Common myeloid progenitor, CD34-positive (primary cell): ENCODE results near the gene FBXW8.

Experiments used
- CTCF ChIA-PET: fragments of 350-600 bp; sonication (Branson Sonifier 250); formaldehyde crosslinking; loops from one replicate; lab custom pipeline; 2021; ENCODE audit warnings: antibody characterized with exemption; lab: Charles Lee
- POLR2A ChIA-PET: fragments of 350-600 bp; sonication (Branson Sonifier 250); formaldehyde crosslinking; loops from one replicate; lab custom pipeline; 2021; ENCODE audit warnings: antibody characterized with exemption; lab: Charles Lee
- DNase-seq, 3 donors: peaks; one replicate each; pipeline versions ENCODE4 v3.0.0 to v3.0.0-alpha.2; 2013
- H3K27ac ChIP-seq, 2 experiments: 1 replicate in 1 of 2; 2 replicates in 1 of 2; pipeline ENCODE4 v1.7.0; 2013; ENCODE audit warnings: inconsistent platforms in 2 of 2, low read length in 2 of 2, mild to moderate bottlenecking in 2 of 2, low read depth in 1 of 2, moderate library complexity in 1 of 2; ENCODE audit not compliant: severe bottlenecking in 2 of 2, insufficient read depth in 1 of 2, poor library complexity in 1 of 2
- H3K27me3 ChIP-seq, 5 experiments: replicated peaks in 2 of 5; 1 replicate in 3 of 5; 2 replicates in 2 of 5; pipeline versions ENCODE4 v1.6.1 to v1.7.0; 2013; ENCODE audit warnings: low read length in 4 of 5, mild to moderate bottlenecking in 2 of 5, moderate library complexity in 2 of 5, inconsistent platforms in 1 of 5; ENCODE audit not compliant: insufficient read depth in 5 of 5, control insufficient read depth in 4 of 5
- H3K36me3 ChIP-seq, 4 experiments: 1 replicate in 2 of 4; 2 replicates in 2 of 4; pipeline versions ENCODE4 v1.6.1 to v1.7.0; 2013; ENCODE audit warnings: low read length in 3 of 4, control low read depth in 1 of 4, mild to moderate bottlenecking in 1 of 4; ENCODE audit not compliant: control insufficient read depth in 4 of 4, insufficient read depth in 4 of 4
- H3K4me1 ChIP-seq, 4 experiments: 1 replicate in 3 of 4; 2 replicates in 1 of 4; pipeline versions ENCODE4 v1.6.1 to v1.7.1; 2013; ENCODE audit warnings: low read length in 3 of 4, mild to moderate bottlenecking in 3 of 4, control low read depth in 1 of 4, inconsistent platforms in 1 of 4, moderate library complexity in 1 of 4; ENCODE audit not compliant: control insufficient read depth in 4 of 4, insufficient read depth in 4 of 4; ENCODE audit errors: control extremely low read depth in 1 of 4
- H3K4me3 ChIP-seq, 7 experiments: 1 replicate in 4 of 7; 2 replicates in 3 of 7; pipeline versions ENCODE4 v1.5.1 to v1.7.0; 2013; ENCODE audit warnings: mild to moderate bottlenecking in 7 of 7, low read length in 6 of 7, moderate library complexity in 6 of 7, inconsistent platforms in 2 of 7, low read depth in 2 of 7, control low read depth in 1 of 7; ENCODE audit not compliant: insufficient read depth in 4 of 7, control insufficient read depth in 1 of 7; ENCODE audit errors: extremely low read depth in 1 of 7
- H3K9me3 ChIP-seq, 5 experiments: 1 replicate in 4 of 5; 2 replicates in 1 of 5; pipeline versions ENCODE4 v1.6.1 to v1.7.1; 2013; ENCODE audit warnings: low read length in 4 of 5, mild to moderate bottlenecking in 2 of 5, inconsistent platforms in 1 of 5, low read depth in 1 of 5, moderate library complexity in 1 of 5; ENCODE audit not compliant: control insufficient read depth in 4 of 5, insufficient read depth in 2 of 5; ENCODE audit errors: control extremely low read depth in 1 of 5
- WGBS: methylation state at CpG from one replicate; pipeline ENCODE4 v1.1.5; 2013; ENCODE audit not compliant: insufficient coverage; 5-methylcytosine and 5-hydroxymethylcytosine counted together

Gene FBXW8

GRCh38 chr12:116978791-116979508 lies 68.2 kb downstream of the FBXW8 start:
- no peaks in the 10 kb centered on the region for H3K27me3 ChIP-seq
- peaks cover 7 to 21% (median 12%) of the 10 kb centered on the region in 4 experiments for H3K4me1 ChIP-seq
- no peak overlapping the region for H3K27ac ChIP-seq
- H3K4me3 ChIP-seq: no peak overlapping the region
- POLR2A ChIA-PET: no interaction called here
- WGBS: 95% methylated on average over 6 of the region's 7 CpGs
- DNase-seq: no peak
- CTCF ChIA-PET: interaction anchor here (0.6 to 1.6 kb wide), 4 partner anchors 10 to 201 kb away, joined by 3 to 5 read pairs (median 4); no protein-coding TSS in a partner anchor
- H3K9me3 ChIP-seq: no peaks in the 10 kb centered on the region
- peaks cover 0 to 5% (median 2%) of the 10 kb centered on the region in 4 experiments for H3K36me3 ChIP-seq

- peak overlapping the region in 1 of 7 experiments; percentile 6 for H3K4me3 ChIP-seq
- DNase-seq: peak in 2 of 3 donors; percentile 4 to 17
- no peaks in the 10 kb centered on the region for H3K9me3 ChIP-seq
- WGBS: no CpG with 5 or more reads among the region's 1 CpG
- ChIA-PET POLR2A (no interaction called here), CTCF (interaction anchor here (1.6 kb wide), 1 partner anchor 10 kb away, joined by 5 read pairs; no protein-coding TSS in a partner anchor)
- no peaks in the 10 kb centered on the region for H3K27me3 ChIP-seq
- peaks cover 0 to 2% (median 0%) of the 10 kb centered on the region in 4 experiments for H3K36me3 ChIP-seq
- peaks cover 7 to 21% (median 12%) of the 10 kb centered on the region in 4 experiments for H3K4me1 ChIP-seq
- no peak overlapping the region for H3K27ac ChIP-seq
Measured at GRCh38 chr12:116980083-116980482, 69.3 kb downstream of the FBXW8 start.

- ChIA-PET CTCF (interaction anchor here (1.6 kb wide), 1 partner anchor 27 kb away, joined by 3 read pairs; no protein-coding TSS in a partner anchor), POLR2A (no interaction called here)
- no peak for DNase-seq
- Histone ChIP-seq H3K27me3 (no peaks in the 10 kb centered on the region), H3K27ac (no peak overlapping the region), H3K4me3 (no peak overlapping the region), H3K4me1 (peaks cover 7 to 21% (median 12%) of the 10 kb centered on the region in 4 experiments), H3K36me3 (peaks cover 2 to 13% (median 6%) of the 10 kb centered on the region in 4 experiments), H3K9me3 (no peaks in the 10 kb centered on the region)
- WGBS: 99% methylated on average over 7 of the region's 10 CpGs
Measured at GRCh38 chr12:116982791-116983411, 72.2 kb downstream of the FBXW8 start.

DNA sequence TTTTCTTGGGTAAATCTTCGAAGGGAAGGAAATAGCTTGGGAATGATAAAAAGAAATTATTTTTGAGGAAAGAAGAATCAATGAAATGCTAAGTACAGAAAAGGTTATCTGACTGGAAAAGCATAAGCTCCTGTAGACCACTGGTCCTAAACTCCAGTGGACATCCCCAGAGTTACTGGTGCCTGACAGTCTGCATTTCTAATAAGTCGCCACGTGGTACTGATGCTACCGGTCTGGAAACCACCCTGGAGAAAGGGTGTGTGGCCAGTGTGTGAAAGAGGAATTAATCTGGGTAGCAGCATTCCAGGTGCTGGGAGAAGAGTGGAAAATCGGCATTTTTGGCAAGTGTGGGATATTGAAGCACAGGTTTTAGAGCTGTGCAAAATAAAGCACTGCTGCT lies 73.3 kb downstream of the FBXW8 start:
- no peak overlapping the region for H3K27ac ChIP-seq
- WGBS: 85% methylated on average over 3 of the region's 5 CpGs
- no peaks in the 10 kb centered on the region for H3K27me3 ChIP-seq
- H3K4me1 ChIP-seq: peaks cover 7 to 20% (median 11%) of the 10 kb centered on the region in 4 experiments
- DNase-seq: no peak
- H3K4me3 ChIP-seq: no peak overlapping the region
- CTCF ChIA-PET: interaction anchor here (0.8 to 1.6 kb wide), 2 partner anchors 14 to 26 kb away, joined by 3 read pairs; no protein-coding TSS in a partner anchor
- H3K9me3 ChIP-seq: no peaks in the 10 kb centered on the region
- H3K36me3 ChIP-seq: peaks cover 3 to 16% (median 10%) of the 10 kb centered on the region in 4 experiments
- POLR2A ChIA-PET: no interaction called here

- DNase-seq: no peak
- no peaks in the 10 kb centered on the region for H3K4me1 ChIP-seq
- ChIA-PET POLR2A (no interaction called here), CTCF (interaction anchor here (1.6 to 2.0 kb wide), 2 partner anchors 10 to 16 kb away, joined by 4 to 5 read pairs; no protein-coding TSS in a partner anchor)
- no peak overlapping the region for H3K4me3 ChIP-seq
- H3K27me3 ChIP-seq: no peaks in the 10 kb centered on the region
- peaks cover 8 to 37% (median 16%) of the 10 kb centered on the region in 4 experiments for H3K36me3 ChIP-seq
- no peaks in the 10 kb centered on the region for H3K9me3 ChIP-seq
- H3K27ac ChIP-seq: no peak overlapping the region
Measured at GRCh38 chr12:116990329-116990728, 79.6 kb downstream of the FBXW8 start.

GRCh38 chr12:116990971-116991966 lies 80.5 kb downstream of the FBXW8 start:
- CTCF ChIA-PET: interaction anchor here (0.6 to 1.6 kb wide), 4 partner anchors 15 to 1120 kb away, joined by 3 to 4 read pairs (median 3); no protein-coding TSS in a partner anchor
- H3K4me3 ChIP-seq: no peak overlapping the region
- no peaks in the 10 kb centered on the region for H3K27me3 ChIP-seq
- WGBS: 100% methylated on average over 4 of the region's 7 CpGs
- peaks cover 7 to 32% (median 18%) of the 10 kb centered on the region in 4 experiments for H3K36me3 ChIP-seq
- no peak overlapping the region for H3K27ac ChIP-seq
- H3K9me3 ChIP-seq: no peaks in the 10 kb centered on the region
- H3K4me1 ChIP-seq: no peaks in the 10 kb centered on the region
- POLR2A ChIA-PET: no interaction called here
- no peak for DNase-seq
